ENCODE measurements around the gene BHLHA9.
"Not testable (repeated sequence)": the region's sequence is repeated elsewhere in the genome, so short reads cannot be mapped to it uniquely, and the experiment has no call there.

The BHLHA9 gene

DNA sequence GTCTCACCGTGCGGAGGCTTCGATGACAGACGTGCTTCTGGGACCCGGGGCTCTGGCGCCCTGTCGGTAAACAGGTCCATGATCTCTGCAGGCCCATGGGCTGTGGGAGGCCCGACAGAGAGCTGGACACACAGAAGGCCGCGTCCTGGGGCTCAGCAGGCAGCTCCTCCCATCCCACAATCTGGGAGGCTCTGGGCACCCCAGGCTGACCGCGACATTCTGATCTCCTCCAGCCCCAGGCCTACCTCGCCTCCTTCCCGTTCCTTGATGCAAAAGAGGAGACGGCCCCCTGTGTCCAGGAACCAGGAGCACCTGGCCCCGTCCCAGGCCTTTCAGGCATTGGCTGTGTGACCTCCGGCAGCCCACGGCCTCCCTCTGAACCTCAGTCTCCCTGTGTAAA is 32.5 kb downstream of the BHLHA9 start:
- no peak for DNase-seq

DNA sequence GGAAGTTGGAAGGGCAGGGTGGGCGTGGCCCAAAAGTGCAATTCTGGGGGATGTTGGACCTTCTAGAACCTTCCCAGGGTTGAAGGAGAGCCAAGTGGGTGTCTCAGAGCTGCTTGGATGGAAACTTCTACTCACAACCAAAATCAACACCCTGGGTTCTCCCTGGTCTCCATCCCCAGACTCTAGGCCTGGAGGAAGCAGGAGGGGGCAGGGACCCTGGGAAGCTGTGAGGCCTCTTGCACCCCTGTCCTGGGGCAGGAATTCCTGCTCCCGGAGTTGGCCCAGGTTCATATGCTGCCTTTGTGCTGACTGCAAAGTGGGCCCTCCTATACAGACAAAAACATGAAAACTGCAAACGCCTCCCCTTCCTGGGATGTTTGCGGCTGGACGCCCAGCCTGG is 34.3 kb downstream of the BHLHA9 start:
- DNase-seq: no peak

- no peak for DNase-seq
Observed at GRCh38 chr17:1304962-1305563, 34.8 kb downstream of the BHLHA9 start.

DNA sequence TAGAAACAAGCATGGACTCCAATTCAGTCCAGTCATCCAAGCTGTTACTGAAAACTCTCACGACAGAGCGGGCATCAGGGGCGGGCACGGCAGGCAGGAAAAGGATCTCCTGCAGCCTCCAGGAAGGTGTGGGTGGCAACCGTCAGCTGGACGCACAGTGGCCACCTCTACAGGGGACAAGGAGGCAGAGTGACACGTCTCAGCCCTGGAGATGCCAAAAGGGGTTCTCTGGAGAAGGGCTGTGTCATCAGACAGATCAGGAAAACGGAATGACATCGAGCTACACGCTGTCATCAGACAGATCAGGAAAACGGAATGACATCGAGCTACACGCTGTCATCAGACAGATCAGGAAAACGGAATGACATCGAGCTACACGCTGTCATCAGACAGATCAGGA is 37.6 kb downstream of the BHLHA9 start:
- DNase-seq: not testable (repeated sequence)

GRCh38 chr17:1312261-1312870 is 42.1 kb downstream of the BHLHA9 start:
- DNase-seq: no peak

DNA sequence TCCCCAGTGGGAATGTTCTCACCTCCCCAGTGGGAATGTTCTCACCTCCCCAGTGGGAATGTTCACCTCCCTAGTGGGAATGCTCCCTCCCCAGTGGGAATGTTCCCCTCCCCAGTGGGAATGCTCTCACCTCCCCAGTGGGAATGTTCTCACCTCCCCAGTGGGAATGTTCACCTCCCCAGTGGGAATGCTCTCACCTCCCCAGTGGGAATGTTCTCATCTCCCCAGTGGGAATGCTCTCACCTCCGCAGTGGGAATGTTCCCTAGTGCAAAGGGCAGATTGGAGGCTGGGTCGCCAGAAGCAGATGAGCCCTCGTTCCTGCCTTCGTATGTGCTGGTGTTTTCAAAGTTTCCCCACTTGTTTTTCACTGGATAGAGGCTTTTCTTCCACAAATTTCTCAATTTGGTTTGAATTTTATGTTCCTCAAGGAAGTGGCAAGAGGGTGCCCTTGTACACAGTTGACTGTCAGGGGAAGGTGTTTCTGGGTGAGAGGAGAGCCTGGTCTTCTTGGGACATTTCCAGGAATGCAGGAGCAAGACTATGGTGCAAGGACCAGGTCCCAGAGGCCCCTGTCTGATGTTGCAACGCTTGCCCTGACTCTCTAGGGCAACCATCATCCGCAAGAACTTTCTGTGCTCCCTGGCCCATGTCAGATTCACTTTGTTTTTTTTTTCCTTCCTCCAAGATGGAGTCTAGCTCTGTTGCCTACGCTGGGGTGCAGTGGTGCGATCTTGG is 43.2 kb downstream of the BHLHA9 start:
- DNase-seq: no peak

- no peak for DNase-seq
Observed at GRCh38 chr17:1315409-1315808, 45.2 kb downstream of the BHLHA9 start.

DNA sequence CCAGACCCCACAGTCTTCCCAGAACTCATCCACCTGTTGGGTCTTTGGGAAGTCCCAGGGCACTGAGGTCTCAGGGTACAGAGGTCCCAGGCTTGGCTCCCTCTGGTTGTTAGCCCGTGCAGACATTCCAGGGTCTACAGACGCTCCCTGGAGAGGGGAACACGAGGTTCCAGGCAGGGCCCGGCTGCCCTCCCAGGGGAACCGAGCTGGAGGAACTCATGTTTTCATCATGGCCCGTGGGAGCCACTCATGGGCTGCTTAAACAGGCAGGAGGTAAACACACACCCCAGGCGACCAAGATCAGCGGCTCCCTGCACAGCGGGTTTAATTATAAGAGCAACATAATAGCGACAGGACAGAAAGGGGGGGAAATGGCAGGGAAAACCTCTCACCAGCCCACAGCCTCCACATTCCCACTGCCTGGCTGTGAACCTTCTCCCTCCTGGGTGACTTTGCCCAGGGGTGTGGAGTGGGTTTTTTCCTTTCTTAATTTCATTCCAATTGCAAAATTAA is 45.7 kb downstream of the BHLHA9 start:
- DNase-seq: no peak
